COLO829 (cell line): ENCODE data around the gene UNC119.
"Not testable (repeated sequence)": the region's sequence is repeated elsewhere in the genome, so short reads cannot be mapped to it uniquely, and the experiment has no call there.

ENCODE experiments used
- DNase-seq: peaks from one replicate; pipeline ENCODE4 v3.0.0; 2012; ENCODE audit warnings: low spot score

UNC119 gene

DNA sequence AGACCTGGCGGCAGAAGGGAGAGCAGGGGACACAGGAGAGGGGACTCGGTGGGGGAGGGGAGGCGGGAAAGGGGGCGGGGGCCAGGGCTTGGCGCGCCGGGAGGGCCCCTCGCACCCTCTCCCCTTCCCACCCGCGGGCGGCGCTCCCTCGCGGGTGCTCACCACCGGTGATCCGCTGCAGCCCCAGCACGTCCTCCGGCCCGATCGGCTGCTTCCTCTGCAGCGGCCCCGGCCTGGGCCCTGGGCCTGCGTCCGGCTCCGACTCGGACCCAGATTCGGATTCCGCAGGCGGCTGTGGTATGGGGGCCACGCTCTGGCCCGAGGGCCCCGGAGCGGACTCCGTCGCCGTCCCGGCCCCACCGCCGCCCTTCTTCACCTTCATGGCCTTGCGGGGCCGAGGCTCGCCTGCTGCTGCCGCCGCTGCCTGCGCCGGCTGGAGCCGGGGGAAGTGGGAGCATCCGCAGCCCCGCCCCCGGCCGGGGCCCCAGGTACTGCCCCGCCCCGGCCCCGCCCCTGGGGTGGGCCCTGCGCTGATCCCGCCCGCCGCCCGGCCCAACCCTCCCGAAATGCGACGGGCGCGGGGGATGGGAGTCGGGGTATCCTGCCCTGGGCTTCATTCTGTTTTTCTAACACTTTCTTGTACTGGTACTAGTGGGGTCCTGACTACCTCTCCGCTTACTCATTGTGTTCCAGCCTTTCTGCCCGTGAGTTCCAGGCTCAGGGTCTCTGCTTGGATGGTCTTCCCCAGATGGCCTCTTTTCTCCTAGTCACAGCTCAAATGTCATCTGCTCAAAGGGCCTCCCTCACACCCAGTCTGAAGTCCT, at the start of gene UNC119:
Gene UNC119 (minus strand): TSS at position 449 of the 824 bp plus-strand sequence. CDS start 67 bp downstream, at position 382.
- peak; percentile 77 for DNase-seq

DNA sequence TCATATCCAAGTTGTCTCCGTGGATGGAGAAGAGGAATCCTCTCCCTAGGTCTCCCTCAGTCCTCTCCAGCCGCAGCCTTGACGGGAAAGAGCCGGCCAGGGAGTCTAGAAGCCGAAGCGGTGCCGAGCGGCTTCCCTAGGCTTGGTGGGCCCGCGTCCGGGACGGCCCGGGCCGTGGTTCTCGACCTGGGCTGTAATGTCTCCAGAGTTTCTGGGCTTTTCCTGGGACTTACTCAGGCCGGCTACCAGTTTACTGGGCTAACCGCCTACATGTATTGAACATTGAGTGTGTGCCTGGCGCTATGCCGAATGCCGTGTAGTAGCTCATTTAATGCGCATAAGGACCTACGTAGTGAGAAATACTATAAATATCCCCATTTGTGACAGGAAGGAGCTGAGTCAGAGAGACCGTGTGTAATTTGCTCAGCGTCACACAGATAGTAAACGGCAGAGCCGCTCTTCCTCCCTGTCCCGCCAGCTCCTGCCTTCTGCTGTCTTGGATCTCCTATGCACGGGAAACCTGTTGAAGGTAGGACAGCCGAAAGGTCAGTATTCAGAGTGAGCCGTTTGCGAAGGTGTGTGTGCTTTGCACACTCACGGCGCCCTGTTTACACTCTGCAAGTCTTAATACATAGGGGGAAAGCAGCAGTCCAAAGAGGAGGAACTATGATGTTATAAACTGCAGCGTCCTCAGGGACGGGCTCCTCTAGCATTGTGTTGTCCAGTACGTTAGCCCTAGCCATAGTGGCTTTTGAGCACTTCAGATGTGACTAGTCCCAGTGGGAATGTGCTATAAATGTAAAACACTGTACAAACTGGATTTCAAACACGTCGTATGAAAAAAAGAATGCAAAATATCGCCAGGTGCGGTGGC, 47.1 kb upstream of the UNC119 start:
- peak; percentile 75 for DNase-seq

DNA sequence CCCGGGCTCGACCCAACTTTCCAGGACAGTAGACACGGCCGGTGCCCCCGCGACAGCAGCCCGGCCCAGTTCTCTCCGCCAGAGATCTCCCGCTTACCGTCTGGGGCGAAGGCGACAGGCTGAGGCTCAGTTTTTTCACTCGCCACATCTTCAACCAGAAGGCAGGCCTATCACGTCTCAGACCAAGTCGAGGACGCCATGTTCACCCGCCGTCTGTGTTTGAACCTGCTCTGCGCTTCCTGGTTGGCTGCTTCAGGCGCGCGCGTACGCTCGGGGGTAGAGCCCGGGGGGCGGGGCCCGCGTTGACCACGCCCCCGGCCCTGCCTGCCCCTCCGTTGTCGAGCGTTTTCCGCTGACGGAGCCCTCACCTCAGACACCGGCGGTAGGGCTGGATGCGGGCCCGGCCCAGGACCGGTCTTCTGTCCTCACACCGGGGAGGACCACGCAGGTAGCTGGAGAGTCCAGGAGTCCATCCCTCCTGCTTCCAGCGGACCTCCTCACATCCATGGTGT, 46.4 kb upstream of the UNC119 start, which contains the start of gene SPAG5:
Gene SPAG5 (minus strand): TSS at position 227 of the 512 bp plus-strand sequence. CDS start 79 bp downstream, at position 148.
- DNase-seq, result peak; percentile 96

GRCh38 chr17:28598389-28598788, 46.0 kb upstream of the UNC119 start:
- DNase-seq, result no peak

GRCh38 chr17:28597606-28598383, 45.4 kb upstream of the UNC119 start:
- no peak for DNase-seq

DNA sequence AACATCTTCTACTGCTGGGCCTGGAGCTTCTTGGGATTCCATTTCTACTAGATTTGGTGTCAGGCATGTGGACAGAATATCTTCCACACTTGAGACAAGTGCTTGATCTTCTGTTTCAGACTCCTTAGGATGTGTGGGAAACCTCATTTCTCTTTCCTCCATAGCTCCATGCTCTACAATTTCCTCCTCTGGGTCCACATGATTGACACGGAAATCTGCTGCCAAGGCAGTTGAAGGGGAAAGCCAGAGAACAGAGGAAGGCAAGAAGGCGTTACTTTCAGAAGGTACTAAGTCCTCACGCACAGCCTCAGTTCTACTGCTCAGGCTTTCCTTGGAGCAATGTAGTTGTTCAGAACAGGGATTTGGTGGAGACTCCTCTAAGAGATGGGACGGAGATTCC, 39.8 kb upstream of the UNC119 start:
- no peak for DNase-seq

GRCh38 chr17:28585851-28586250, 33.4 kb upstream of the UNC119 start:
- DNase-seq, result no peak

DNA sequence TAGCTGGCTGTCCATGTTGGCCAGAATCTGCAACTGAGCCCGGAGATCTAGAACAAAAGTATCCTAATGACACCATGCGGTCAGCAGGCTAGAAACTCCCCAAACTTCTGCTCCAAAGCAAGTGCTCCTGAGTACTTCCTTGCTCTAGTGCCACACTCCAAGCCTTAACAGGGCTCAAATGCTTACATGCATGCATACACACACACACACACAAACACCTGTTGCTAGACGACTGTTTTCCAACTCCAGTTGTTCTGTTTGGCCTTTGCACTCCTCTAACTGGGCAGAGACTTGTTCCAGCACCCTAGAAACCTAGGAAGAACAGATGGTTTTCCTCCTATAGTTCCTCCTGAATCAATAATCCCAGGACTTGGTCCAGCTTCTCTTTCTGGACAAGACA, 32.0 kb upstream of the UNC119 start:
- DNase-seq, result no peak

- no peak for DNase-seq
These were observed 30.1 kb upstream of the UNC119 start for GRCh38 chr17:28582513-28582912.

- no peak for DNase-seq
These were observed 28.5 kb upstream of the UNC119 start for GRCh38 chr17:28580959-28581358.

- DNase-seq, result no peak
These were observed 27.1 kb upstream of the UNC119 start for GRCh38 chr17:28579526-28579925.

- no peak for DNase-seq
These were observed 26.1 kb upstream of the UNC119 start for GRCh38 chr17:28578246-28579195.

DNA sequence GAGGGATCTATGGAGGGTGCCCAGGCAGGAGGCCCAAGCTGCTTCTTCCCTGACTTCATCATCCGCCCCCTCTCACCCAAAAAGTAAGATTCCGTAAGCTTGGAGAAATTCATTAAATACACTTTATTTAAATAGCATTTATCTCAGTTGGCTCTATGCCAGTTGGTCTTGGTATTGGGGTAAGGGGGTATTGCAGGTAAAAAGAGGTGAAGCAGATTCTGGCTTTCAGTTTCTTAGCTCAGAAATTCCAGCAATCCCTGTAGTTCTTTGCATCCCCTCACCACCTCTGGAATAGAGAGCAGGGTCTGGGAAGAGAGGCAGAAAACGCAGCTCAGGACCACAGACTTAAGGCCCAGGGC, 25.0 kb upstream of the UNC119 start:
- DNase-seq, result no peak

- DNase-seq, result peak; percentile 99
These were observed 24.5 kb upstream of the UNC119 start, which contains the start of gene ALDOC for GRCh38 chr17:28576758-28577465. TSS of gene ALDOC (minus strand) at chr17:28576895. CDS start at chr17:28575532, 1,363 bp downstream.

DNA sequence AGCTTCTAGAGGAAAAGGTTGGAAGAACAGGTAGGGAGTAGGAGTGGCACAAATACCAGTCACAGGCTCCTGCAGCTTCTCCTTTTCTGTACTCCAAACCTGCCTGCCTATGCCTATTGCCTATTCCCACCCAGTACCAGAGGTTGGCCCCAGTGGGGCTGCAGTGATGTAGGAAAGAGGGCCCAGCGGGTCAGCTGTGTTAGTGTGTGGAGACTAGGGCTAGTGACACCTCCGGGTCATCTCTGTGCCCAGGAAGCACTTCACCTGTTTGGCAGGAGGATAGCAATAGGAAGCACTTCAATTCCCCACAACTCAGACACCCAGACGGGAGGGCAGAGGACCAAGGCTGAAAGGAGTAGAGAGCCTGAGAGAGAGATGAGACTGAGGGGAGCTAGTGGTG, 23.6 kb upstream of the UNC119 start:
- not testable (repeated sequence) for DNase-seq

DNA sequence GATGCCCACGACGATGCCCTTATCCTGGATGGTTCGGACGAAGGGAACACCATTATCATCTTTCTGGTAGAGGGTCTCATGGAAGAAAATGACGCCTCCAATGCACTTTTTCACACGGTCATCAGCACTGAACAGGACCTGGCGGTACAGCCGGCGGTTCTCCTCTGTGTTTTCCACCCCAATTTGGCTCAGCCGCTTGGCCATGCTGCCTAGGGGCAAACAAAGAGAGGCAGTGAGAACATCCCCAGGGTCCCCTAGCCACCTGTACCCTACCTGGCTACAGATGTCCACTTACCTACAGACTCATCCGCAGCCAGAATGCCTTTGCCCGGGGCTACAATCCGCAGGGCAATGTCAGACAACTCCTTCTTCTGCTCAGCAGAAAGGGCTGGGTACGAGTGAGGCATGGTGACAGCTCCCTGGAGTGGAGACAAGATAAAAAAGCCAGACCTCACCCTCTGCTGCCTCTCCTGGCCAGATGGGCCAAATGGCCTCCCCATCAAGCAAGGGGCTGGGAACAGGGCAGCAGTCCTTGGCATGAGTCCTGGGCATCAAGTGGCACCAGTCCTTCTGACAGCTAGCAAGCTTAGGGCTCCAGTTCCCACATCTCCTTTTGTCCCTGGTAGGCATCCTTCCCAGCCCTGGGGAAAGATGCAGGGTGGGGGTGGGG, 22.8 kb upstream of the UNC119 start:
- DNase-seq, result no peak

GRCh38 chr17:28574526-28574925, 22.1 kb upstream of the UNC119 start:
- no peak for DNase-seq

- no peak for DNase-seq
These were observed 21.6 kb upstream of the UNC119 start for GRCh38 chr17:28573966-28574480.

DNA sequence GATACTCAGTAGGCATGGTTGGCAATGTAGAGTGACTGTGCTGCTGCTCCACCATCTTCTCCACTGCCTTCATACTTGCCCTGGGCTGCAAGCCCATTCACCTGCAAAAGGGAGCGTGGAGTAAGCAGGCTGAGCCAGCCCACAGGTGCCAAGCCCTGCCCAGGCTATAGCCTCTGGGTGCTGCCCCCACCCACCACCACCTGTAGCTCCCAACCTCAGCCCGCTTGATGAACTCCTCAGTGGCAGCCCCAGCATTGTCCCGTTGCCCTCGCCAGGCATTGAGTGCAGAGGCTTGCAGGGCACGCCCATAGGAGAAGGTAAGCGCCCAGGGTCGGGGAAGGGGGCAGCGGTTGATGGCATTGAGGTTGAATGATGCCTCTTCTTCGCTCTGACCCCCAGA, 21.1 kb upstream of the UNC119 start:
- DNase-seq, result no peak
